ENCODE results near the gene MTMR12.
"Not testable (repeated sequence)": the region's sequence is repeated elsewhere in the genome, so short reads cannot be mapped to it uniquely, and the experiment has no call there.

Gene MTMR12

DNA sequence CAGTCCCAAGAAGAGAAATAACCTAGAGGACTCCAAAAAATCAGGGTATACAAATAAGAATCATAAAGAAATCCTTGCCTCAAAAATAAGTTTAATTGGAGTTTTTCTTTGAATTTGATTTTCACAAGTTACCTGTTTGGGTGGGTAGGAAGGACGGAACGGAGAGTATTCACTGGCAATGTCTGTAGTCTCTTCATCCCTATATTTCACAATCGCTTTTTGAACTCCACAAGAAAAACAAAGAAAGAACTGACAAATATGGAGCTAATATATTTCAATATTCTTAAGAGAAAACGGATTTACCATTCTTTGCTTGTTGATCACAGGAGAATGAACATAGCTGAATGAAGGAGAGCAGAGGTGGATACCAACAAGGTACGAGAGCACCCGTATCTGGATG, 30.1 kb downstream of the MTMR12 start:
- no peak for DNase-seq (ENCODE audit: low read depth)
- H3K4me3 ChIP-seq (ENCODE audit: control insufficient read depth, low read depth, low read length) = no peak overlapping the region
- TF ChIP-seq, protein P1, sequence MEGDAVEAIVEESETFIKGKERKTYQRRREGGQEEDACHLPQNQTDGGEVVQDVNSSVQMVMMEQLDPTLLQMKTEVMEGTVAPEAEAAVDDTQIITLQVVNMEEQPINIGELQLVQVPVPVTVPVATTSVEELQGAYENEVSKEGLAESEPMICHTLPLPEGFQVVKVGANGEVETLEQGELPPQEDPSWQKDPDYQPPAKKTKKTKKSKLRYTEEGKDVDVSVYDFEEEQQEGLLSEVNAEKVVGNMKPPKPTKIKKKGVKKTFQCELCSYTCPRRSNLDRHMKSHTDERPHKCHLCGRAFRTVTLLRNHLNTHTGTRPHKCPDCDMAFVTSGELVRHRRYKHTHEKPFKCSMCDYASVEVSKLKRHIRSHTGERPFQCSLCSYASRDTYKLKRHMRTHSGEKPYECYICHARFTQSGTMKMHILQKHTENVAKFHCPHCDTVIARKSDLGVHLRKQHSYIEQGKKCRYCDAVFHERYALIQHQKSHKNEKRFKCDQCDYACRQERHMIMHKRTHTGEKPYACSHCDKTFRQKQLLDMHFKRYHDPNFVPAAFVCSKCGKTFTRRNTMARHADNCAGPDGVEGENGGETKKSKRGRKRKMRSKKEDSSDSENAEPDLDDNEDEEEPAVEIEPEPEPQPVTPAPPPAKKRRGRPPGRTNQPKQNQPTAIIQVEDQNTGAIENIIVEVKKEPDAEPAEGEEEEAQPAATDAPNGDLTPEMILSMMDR (conservative IDR thresholded peaks at IDR 0.05; ENCODE audit: control insufficient read depth, insufficient read depth, low read depth, low read length) = no peak

GRCh38 chr5:32281378-32282133, 31.2 kb downstream of the MTMR12 start:
- not testable (repeated sequence) for DNase-seq (ENCODE audit: low read depth); H3K4me3 ChIP-seq (ENCODE audit: control insufficient read depth, low read depth, low read length)

DNA sequence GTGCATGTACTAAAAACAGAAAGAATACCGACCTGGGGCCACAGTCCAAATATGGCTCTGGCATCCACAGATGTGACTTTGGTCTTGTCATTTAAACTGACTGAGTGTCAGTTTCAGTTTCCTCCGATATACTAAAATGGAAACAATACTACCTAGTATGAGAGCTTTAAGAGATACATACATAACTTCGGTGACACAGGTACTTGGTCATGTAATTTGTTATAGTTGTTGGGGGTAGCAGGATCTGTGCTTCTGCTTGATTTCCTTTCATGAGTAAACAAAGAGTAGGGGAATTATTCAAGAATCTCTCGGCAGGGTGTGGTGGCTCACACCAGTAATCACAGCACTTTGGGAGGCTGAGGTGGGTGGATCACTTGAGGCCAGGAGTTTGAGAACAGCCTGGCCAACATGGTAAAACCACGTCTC, 32.1 kb downstream of the MTMR12 start:
- no peak overlapping the region for H3K4me3 ChIP-seq (ENCODE audit: control insufficient read depth, low read depth, low read length)
- DNase-seq (ENCODE audit: low read depth) = no peak
- TF ChIP-seq, protein P1 (conservative IDR thresholded peaks at IDR 0.05; ENCODE audit: control insufficient read depth, insufficient read depth, low read depth, low read length) = no peak

- TF ChIP-seq, protein P1 (conservative IDR thresholded peaks at IDR 0.05; ENCODE audit: control insufficient read depth, insufficient read depth, low read depth, low read length) = no peak
- DNase-seq (ENCODE audit: low read depth) = no peak
- H3K4me3 ChIP-seq (ENCODE audit: control insufficient read depth, low read depth, low read length) = no peak overlapping the region
Measured at GRCh38 chr5:32279786-32280185, 33.0 kb downstream of the MTMR12 start.

DNA sequence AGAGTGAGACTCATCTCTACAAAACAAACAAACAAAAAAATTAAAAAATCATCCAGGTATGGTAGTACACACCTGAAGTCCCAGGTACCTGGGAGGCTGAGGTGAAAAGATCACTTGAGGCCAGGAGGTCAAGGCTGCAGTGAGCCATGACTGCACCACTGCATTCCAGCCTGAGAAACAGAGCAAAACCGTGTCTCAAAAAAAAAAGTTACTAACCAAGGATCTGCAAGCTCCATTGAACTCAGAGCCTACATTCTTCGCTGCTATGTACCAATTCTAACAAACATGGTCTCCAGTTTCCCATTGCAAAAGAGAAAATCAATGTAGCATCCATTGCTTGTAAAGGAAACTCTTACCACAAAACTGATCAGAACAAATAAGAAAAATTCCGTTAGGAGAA, 33.5 kb downstream of the MTMR12 start:
- TF ChIP-seq, protein P1 (conservative IDR thresholded peaks at IDR 0.05; ENCODE audit: control insufficient read depth, insufficient read depth, low read depth, low read length) = no peak
- DNase-seq (ENCODE audit: low read depth) = no peak
- no peak overlapping the region for H3K4me3 ChIP-seq (ENCODE audit: control insufficient read depth, low read depth, low read length)

DNA sequence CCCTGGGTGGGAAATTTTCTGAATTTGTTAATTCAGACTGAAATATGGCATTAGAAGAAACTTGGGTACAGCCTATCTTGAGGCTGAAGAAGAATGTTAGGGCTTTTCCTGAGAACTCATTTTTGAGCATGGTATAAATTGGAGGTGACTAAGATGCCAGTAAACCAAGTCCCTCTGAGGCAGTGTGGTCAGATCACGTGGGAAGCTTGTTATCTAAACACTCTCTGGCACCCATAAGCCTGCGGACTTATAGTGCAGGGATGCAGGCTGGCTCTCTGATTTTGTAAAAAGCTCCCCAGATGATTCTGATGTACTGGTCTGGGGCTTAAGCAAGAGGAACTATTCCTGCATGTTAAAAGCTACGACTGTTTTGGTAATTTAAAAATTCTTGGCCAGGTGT, 34.3 kb downstream of the MTMR12 start:
- no peak overlapping the region for H3K4me3 ChIP-seq (ENCODE audit: control insufficient read depth, low read depth, low read length)
- TF ChIP-seq, protein P1 (conservative IDR thresholded peaks at IDR 0.05; ENCODE audit: control insufficient read depth, insufficient read depth, low read depth, low read length) = no peak
- peak; percentile 60 for DNase-seq (ENCODE audit: low read depth)

DNA sequence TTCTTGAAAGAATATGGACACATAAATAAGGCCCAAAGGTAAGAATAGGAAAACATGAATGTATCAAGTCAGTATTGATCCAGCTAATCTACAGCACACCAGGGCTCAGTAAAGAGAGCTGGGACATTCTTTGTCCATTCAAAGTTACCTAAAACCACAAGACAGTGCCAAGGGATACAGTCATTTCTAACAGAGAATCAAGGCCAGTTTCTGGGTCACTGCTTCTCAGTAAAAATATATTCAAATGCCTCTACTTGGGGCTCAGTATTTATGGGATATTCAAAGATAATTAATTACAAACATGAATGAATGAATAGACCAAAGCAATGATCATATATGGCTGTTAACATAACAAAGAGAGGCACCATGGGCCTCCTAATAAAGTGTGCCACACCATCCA, 34.9 kb downstream of the MTMR12 start:
- TF ChIP-seq, protein P1 (conservative IDR thresholded peaks at IDR 0.05; ENCODE audit: control insufficient read depth, insufficient read depth, low read depth, low read length) = no peak
- DNase-seq (ENCODE audit: low read depth) = no peak
- H3K4me3 ChIP-seq (ENCODE audit: control insufficient read depth, low read depth, low read length) = no peak overlapping the region

Data from fibroblast of mammary gland (primary cell).